ENCODE measurements around the gene EDEM1.

GRCh38 chr3:5245927-5246326 is 58.4 kb downstream of the EDEM1 start:
- no peak for TF ChIP-seq CTCF (IDR thresholded peaks at IDR 0.05; ENCODE audit: borderline replicate concordance, extremely low read depth, low read length, poor library complexity, severe bottlenecking)
- no peak for TF ChIP-seq EZH2 (IDR thresholded peaks at IDR 0.05; ENCODE audit: borderline replicate concordance, low read depth, low read length, severe bottlenecking)
